HepG2 (cell line): Measurements from ENCODE around the gene HES6. TPM values are rescaled to one million over a fixed set of nuclear protein-coding genes. Genes with fewer than 3 reads are reported as not detected.

ENCODE experiments used
- CENPX ChIP-seq: sonication (generic); formaldehyde crosslinking; IDR thresholded peaks from 2 replicates; pipeline ENCODE4 v1.9.0; 2021; ENCODE audit warnings: mild to moderate bottlenecking, missing genetic modification reagents, moderate library complexity
- JUNB ChIP-seq: sonication (generic); formaldehyde crosslinking; IDR thresholded peaks from 2 replicates; pipeline ENCODE4 v1.8.0; 2022; ENCODE audit warnings: missing genetic modification reagents, mild to moderate bottlenecking, borderline replicate concordance
- KAT8 ChIP-seq: IDR thresholded peaks from 2 replicates; pipeline ENCODE4 v1.6.1; 2016; ENCODE audit warnings: missing genetic modification reagents, missing compliant biosample characterization
- KLF11 ChIP-seq: IDR thresholded peaks from 2 replicates; pipeline ENCODE4 v1.6.1; 2016; ENCODE audit warnings: missing compliant biosample characterization
- RAD21 ChIP-seq: fragments of 450-650 bp; formaldehyde crosslinking; IDR thresholded peaks from 2 replicates; pipeline ENCODE4 v1.5.0; 2020; ENCODE audit warnings: mild to moderate bottlenecking
- RFX1 ChIP-seq: fragments of 450-650 bp; IDR thresholded peaks from 2 replicates; pipeline ENCODE4 v1.6.1; 2017
- RFX3 ChIP-seq: IDR thresholded peaks from 2 replicates; pipeline ENCODE4 v1.6.1; 2016; ENCODE audit warnings: missing biosample characterization, missing genetic modification reagents
- ZBTB20 ChIP-seq: sonication (generic); formaldehyde crosslinking; IDR thresholded peaks from 2 replicates; pipeline ENCODE4 v1.8.1; 2023; ENCODE audit warnings: missing genetic modification reagents, low read depth, mild to moderate bottlenecking, borderline replicate concordance
- ZBTB42 ChIP-seq: sonication (generic); formaldehyde crosslinking; IDR thresholded peaks from 2 replicates; pipeline ENCODE4 v1.5.0; 2020; ENCODE audit warnings: mild to moderate bottlenecking, missing genetic modification reagents
- ZNF292 ChIP-seq: sonication (generic); formaldehyde crosslinking; IDR thresholded peaks from 2 replicates; pipeline ENCODE4 v1.8.1; 2022; ENCODE audit warnings: mild to moderate bottlenecking, low read depth, missing genetic modification reagents, borderline replicate concordance
- ZNF674 ChIP-seq: sonication (generic); formaldehyde crosslinking; IDR thresholded peaks from 2 replicates; pipeline ENCODE4 v1.5.0; 2020; ENCODE audit warnings: low read depth, mild to moderate bottlenecking, missing genetic modification reagents
- ZNF776 ChIP-seq: sonication (generic); formaldehyde crosslinking; IDR thresholded peaks from 2 replicates; pipeline ENCODE4 v1.4.0; 2020; ENCODE audit warnings: mild to moderate bottlenecking, missing genetic modification reagents
- polyA plus RNA-seq, 8 experiments: library from polyadenylated mRNA; depleted of rRNA in 3 of 8; stranded (reverse) in 7 of 8; unstranded in 1 of 8; fragments of >200 nt; fragmentation: Illumina TruSeq in 4 of 8; extraction: Trizol in 4 of 8; gene quantifications; 2 replicates each; pipeline versions ENCODE4 v1.2.1 to v1.2.3, GENCODE V29; 2011 to 2016; ENCODE audit warnings: low read depth in 4 of 8, missing spikeins in 1 of 8, mixed read lengths in 1 of 8; ENCODE audit not compliant: insufficient read depth in 1 of 8
- total RNA-seq, 5 experiments: library from RNA; depleted of rRNA; stranded (reverse); fragments of >200 nt; fragmentation: Illumina TruSeq; extraction: Trizol; gene quantifications; 2 replicates each; pipeline ENCODE4 v1.2.3, GENCODE V29; 2016; ENCODE audit warnings: low read depth in 1 of 5
- TF ChIP-seq, protein P1 (sequence below): sonication (generic); formaldehyde crosslinking; IDR thresholded peaks from 2 replicates; pipeline ENCODE4 v1.8.1; 2023; ENCODE audit warnings: mild to moderate bottlenecking, missing genetic modification reagents
- TF ChIP-seq, protein P2 (sequence below): sonication (generic); formaldehyde crosslinking; IDR thresholded peaks from 2 replicates; pipeline ENCODE4 v1.9.0; 2021; ENCODE audit warnings: missing genetic modification reagents, mild to moderate bottlenecking, borderline replicate concordance
- TF ChIP-seq, protein P3 (sequence below): IDR thresholded peaks from 2 replicates; pipeline ENCODE4 v1.6.1; 2016; ENCODE audit warnings: mild to moderate bottlenecking, missing biosample characterization, missing genetic modification reagents
- TF ChIP-seq, protein P4 (sequence below): conservative IDR thresholded peaks from 2 replicates; pipeline ENCODE4 v1.6.1; 2018; ENCODE audit warnings: missing genetic modification reagents
- TF ChIP-seq, protein P5 (sequence below): sonication (generic); formaldehyde crosslinking; IDR thresholded peaks from 2 replicates; pipeline ENCODE4 v1.5.0; 2020; ENCODE audit warnings: mild to moderate bottlenecking, missing genetic modification reagents
- TF ChIP-seq, protein P6 (sequence below): sonication (generic); formaldehyde crosslinking; IDR thresholded peaks from 2 replicates; pipeline ENCODE4 v1.8.0; 2022; ENCODE audit warnings: missing genetic modification reagents, mild to moderate bottlenecking, inconsistent platforms, borderline replicate concordance
- TF ChIP-seq, protein P7 (sequence below): sonication (generic); formaldehyde crosslinking; IDR thresholded peaks from 2 replicates; pipeline ENCODE4 v1.5.1; 2020; ENCODE audit warnings: missing genetic modification reagents, mild to moderate bottlenecking, borderline replicate concordance

Gene HES6
- total and polyA plus RNA-seq, 2 of the 13 experiments (the other 11 are each of a cell fraction or from before 2014, with no cell fraction given): 19.5 to 82.8 TPM

DNA sequence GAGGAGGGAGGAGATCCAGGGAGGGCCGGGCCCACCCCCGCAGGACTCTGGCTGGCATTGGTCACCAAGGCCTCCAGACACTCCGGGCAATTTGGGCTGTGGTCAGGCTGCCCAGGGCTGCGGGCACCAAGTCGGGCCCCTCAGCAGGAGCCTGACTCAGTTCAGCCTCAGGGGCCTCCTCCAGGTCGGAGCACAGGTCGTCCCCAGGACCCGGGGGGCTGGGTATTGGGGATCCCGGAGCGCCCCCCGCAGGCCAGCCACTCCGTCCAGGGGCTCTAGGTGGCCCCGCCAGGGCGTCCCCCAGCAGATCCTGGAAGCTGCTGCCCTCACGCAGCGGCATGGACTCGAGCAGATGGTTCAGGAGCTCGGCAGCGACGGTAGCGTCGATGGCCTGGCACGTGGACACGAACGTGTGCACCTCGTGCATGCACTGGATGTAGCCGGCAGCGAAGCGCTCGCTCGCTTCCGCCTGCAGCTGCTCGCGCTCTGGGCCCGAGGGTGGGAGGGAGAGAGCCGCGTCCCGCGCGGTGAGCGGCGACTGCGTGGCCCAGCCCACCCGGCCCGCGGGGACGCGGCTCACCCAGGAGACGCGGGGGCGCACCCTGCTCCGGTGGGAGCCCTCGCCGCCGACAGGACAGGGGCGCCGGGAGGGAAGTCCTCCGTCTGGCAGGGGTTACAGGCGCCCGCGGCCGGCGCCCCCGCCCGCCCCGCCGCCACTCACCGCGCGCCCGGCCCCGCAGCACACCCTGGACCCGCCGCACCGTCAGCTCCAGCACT is 884 bp downstream of the HES6 start (continued):
- TF ChIP-seq, protein P1, sequence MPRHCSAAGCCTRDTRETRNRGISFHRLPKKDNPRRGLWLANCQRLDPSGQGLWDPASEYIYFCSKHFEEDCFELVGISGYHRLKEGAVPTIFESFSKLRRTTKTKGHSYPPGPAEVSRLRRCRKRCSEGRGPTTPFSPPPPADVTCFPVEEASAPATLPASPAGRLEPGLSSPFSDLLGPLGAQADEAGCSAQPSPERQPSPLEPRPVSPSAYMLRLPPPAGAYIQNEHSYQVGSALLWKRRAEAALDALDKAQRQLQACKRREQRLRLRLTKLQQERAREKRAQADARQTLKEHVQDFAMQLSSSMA (CRISPR knock-in tag): peak; percentile 62; the same call in 1 of the 2 replicates
- TF ChIP-seq JUNB: peak; percentile 94
- TF ChIP-seq RAD21: peak; percentile 38
- peak; percentile 99 for TF ChIP-seq ZNF776 (CRISPR knock-in tag)
- no peak for TF ChIP-seq CENPX (CRISPR knock-in tag)
- TF ChIP-seq ZNF292 (CRISPR knock-in tag): no peak
- TF ChIP-seq ZNF674 (CRISPR knock-in tag): peak; percentile 87; the same call in 1 of the 2 replicates
- TF ChIP-seq, protein P2, sequence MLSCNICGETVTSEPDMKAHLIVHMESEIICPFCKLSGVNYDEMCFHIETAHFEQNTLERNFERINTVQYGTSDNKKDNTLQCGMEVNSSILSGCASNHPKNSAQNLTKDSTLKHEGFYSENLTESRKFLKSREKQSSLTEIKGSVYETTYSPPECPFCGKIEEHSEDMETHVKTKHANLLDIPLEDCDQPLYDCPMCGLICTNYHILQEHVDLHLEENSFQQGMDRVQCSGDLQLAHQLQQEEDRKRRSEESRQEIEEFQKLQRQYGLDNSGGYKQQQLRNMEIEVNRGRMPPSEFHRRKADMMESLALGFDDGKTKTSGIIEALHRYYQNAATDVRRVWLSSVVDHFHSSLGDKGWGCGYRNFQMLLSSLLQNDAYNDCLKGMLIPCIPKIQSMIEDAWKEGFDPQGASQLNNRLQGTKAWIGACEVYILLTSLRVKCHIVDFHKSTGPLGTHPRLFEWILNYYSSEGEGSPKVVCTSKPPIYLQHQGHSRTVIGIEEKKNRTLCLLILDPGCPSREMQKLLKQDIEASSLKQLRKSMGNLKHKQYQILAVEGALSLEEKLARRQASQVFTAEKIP (CRISPR knock-in tag): no peak
- TF ChIP-seq, protein P3, sequence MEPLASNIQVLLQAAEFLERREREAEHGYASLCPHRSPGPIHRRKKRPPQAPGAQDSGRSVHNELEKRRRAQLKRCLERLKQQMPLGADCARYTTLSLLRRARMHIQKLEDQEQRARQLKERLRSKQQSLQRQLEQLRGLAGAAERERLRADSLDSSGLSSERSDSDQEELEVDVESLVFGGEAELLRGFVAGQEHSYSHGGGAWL (CRISPR knock-in tag): peak; percentile 99
- TF ChIP-seq, protein P4, sequence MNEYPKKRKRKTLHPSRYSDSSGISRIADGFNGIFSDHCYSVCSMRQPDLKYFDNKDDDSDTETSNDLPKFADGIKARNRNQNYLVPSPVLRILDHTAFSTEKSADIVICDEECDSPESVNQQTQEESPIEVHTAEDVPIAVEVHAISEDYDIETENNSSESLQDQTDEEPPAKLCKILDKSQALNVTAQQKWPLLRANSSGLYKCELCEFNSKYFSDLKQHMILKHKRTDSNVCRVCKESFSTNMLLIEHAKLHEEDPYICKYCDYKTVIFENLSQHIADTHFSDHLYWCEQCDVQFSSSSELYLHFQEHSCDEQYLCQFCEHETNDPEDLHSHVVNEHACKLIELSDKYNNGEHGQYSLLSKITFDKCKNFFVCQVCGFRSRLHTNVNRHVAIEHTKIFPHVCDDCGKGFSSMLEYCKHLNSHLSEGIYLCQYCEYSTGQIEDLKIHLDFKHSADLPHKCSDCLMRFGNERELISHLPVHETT (CRISPR knock-in tag): peak; percentile 92
- TF ChIP-seq, protein P5, sequence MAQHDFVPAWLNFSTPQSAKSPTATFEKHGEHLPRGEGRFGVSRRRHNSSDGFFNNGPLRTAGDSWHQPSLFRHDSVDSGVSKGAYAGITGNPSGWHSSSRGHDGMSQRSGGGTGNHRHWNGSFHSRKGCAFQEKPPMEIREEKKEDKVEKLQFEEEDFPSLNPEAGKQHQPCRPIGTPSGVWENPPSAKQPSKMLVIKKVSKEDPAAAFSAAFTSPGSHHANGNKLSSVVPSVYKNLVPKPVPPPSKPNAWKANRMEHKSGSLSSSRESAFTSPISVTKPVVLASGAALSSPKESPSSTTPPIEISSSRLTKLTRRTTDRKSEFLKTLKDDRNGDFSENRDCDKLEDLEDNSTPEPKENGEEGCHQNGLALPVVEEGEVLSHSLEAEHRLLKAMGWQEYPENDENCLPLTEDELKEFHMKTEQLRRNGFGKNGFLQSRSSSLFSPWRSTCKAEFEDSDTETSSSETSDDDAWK: no peak
- peak; percentile 83; the same call in 1 of the 2 replicates for TF ChIP-seq ZBTB20 (CRISPR knock-in tag)
- TF ChIP-seq, protein P6, sequence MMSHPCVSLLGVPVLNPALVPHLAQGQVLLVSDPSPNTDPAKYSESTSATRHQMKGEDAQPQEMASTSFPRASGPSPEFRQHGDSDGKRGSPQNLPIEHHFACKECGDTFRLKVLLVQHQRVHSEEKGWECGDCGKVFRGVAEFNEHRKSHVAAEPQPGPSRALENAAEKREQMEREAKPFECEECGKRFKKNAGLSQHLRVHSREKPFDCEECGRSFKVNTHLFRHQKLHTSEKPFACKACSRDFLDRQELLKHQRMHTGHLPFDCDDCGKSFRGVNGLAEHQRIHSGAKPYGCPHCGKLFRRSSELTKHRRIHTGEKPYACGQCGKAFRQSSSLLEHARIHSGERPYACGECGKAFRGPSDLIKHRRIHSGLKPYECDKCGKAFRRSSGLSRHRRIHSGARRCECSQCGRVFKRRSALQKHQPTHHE: peak; percentile 97
- TF ChIP-seq ZBTB42 (CRISPR knock-in tag): peak; percentile 97
- TF ChIP-seq, protein P7, sequence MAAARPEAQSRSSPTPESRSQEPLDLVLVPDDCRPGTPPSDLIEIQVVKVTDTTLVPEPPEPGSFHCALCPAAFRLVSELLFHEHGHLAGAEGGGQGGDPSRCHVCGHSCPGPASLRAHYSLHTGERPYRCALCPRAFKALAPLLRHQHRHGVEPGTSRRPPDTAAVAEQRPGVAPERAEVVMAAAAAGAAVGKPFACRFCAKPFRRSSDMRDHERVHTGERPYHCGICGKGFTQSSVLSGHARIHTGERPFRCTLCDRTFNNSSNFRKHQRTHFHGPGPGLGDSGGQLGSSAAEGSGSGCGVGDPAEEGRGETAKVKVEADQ: peak; percentile 46; the same call in 1 of the 2 replicates
- peak; percentile 97 for TF ChIP-seq KLF11 (CRISPR knock-in tag)
- no peak for TF ChIP-seq RFX3 (CRISPR knock-in tag)
- no peak for TF ChIP-seq RFX1
- peak; percentile 73; the same call in 1 of the 2 replicates for TF ChIP-seq KAT8 (CRISPR knock-in tag)
